ENCODE data around the gene GOLGA6L26.
"Not testable (repeated sequence)": the region's sequence is repeated elsewhere in the genome, so short reads cannot be mapped to it uniquely, and the experiment has no call there.

- not testable (repeated sequence) for TF ChIP-seq POLR2A, CTCF (IDR thresholded peaks at IDR 0.05)
Measured at GRCh38 chr15:23372891-23373600, 39.0 kb upstream of the GOLGA6L26 start.

All from body of pancreas (tissue), 4 donors.